Right cardiac atrium (tissue), 5 donors: Measurements from ENCODE around the gene MEGF11. TPM values are rescaled to one million over a fixed set of nuclear protein-coding genes. Genes with fewer than 3 reads are reported as not detected.

ENCODE experiments used
- ATAC-seq, 2 donors: fragments of 200-7000 bp; cut with Tn5 transposase; one replicate each; pipeline versions ENCODE4 v1.8.0 to v1.9.1; 2020; ENCODE audit warnings: moderate library complexity in 2 of 2, mild to moderate bottlenecking in 1 of 2
- DNase-seq, 3 donors: peaks; one replicate each; pipeline ENCODE4 v3.0.0-alpha.2; 2020
- H3K27ac ChIP-seq: one replicate; pipeline ENCODE4 v1.5.1; 2013; ENCODE audit warnings: mild to moderate bottlenecking, low read length, control low read depth, moderate library complexity
- H3K27me3 ChIP-seq: one replicate; pipeline ENCODE4 v1.6.1; 2013; ENCODE audit not compliant: control insufficient read depth, insufficient read depth
- H3K4me1 ChIP-seq: one replicate; pipeline ENCODE4 v1.6.1; 2013; ENCODE audit warnings: low read length; ENCODE audit not compliant: control insufficient read depth, insufficient read depth
- H3K4me3 ChIP-seq: one replicate; pipeline ENCODE4 v1.5.1; 2013; ENCODE audit warnings: low read length, control low read depth
- H3K9me3 ChIP-seq: one replicate; pipeline ENCODE4 v1.6.1; 2013; ENCODE audit warnings: low read length; ENCODE audit not compliant: control insufficient read depth
- WGBS: extraction: QIAGEN DNeasy Blood & Tissue Kit; methylation state at CpG from one replicate; pipeline ENCODE4 v1.1.7; 2013; 5-methylcytosine and 5-hydroxymethylcytosine counted together
- intact Hi-C, 4 donors: fragments of 100-400 bp; cut with DNase I; formaldehyde crosslinking; loops; one replicate each; pipeline versions ENCODE4 v1.11.0 to v1.14.0; 2022 to 2023
- polyA plus RNA-seq: library from polyadenylated mRNA; stranded (reverse); fragments of 200-250 nt; gene quantifications from one replicate; pipeline ENCODE4 v1.2.3, GENCODE V29; 2013
- total RNA-seq, 4 donors: library from RNA; stranded (reverse); fragmentation: NEBNext Ultra II Directional; extraction: Animal tissue kit (Norgen Biotek cat#: 25700); gene quantifications; one replicate each; pipeline ENCODE4 v1.2.1, GENCODE V29; 2021
- donor health status: healthy with polysubstance abuse.
- donor health status: DM: no; HTN: yes; CAD: no.
- donor health status: DM: no; HTN: no; CAD: no.
- donor health status: DM: no; HTN: yes; CAD: no; lungs with severe emphysema.
- donor health status: DM: yes; HTN: yes; CAD: no.

MEGF11 gene
- total and polyA plus RNA-seq, 5 donors, result 0.08 to 0.11 (median 0.11) TPM; not detected in 2

DNA sequence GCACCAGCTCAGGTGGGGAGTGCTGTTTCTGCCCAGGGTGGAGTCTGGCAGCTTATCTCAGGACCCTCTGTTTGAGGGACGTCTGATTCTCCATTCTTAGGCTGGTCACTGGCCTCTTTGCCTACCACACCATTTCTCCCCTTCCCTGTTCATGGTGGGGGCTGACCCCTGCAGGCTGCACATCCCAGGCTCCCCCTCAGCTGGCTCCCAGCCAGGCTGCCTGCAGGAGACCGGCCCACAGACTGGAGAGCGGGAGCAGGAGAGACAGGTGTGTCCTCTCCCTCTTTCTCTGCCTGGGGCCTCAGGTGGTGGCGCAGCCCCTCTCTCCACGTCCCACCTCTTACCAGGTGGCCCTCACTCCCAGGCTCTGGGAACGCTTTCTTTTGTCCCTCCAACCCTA, 323.4 kb downstream of the MEGF11 start:
- Histone ChIP-seq H3K9me3 (no peaks in the 10 kb centered on the region), H3K27me3 (no peaks in the 10 kb centered on the region), H3K4me1 (no peaks in the 10 kb centered on the region), H3K27ac (no peak overlapping the region), H3K4me3 (no peak overlapping the region)
- 72% methylated on average over 6 of the region's 6 CpGs for WGBS
- intact Hi-C loops, result no loop called here
- ATAC-seq (no peak), DNase-seq (no peak)

DNA sequence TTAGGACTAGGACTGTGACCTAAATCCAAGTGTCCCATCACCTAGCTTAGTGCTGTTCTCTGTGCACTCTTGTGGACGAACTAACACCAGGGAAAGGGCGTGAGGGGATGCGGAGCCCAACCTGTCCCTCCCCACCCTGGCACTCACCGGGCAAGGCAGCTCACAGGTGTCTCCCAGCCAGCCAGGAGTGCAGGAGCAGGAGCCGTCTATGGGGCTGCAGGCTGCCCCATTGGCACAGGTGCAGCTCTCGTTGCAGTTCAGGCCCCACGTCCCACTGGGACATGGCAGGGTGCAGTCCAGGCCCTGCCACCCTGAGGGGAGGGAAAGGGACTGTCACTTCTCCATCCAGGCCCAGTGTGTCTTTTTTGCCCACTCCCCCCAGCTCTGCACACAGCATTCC, 324.0 kb downstream of the MEGF11 start:
- ATAC-seq, result no peak
- Histone ChIP-seq H3K27me3 (no peaks in the 10 kb centered on the region), H3K9me3 (no peaks in the 10 kb centered on the region), H3K4me3 (no peak overlapping the region), H3K4me1 (no peaks in the 10 kb centered on the region), H3K27ac (no peak overlapping the region)
- intact Hi-C loops, result loop anchor here in 1 of 4 donors (10.0 kb wide), 1 partner anchor 345 kb away; no protein-coding TSS in a partner anchor
- DNase-seq, result no peak
- WGBS, result 90% methylated on average over 7 of the region's 7 CpGs

DNA sequence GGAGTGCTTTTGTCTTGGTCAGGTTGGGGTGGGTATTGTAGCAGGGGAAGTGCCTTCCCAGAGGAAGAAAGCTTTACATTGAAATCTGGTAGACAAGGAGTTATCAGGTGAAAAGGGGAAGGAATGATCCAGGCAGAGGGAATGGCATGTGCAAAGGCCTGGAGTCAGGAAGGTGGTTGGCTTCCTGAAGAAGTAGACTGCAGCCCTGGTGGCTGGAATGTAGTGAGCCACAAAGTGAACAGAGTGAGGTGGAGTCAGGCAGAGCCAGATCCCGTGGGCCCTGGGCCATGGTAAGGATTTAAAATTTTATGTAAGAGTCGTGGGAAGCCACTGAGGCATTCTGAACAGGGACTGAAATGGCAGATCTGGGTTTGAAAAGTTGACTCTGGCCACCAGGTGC, 326.0 kb downstream of the MEGF11 start:
- H3K4me3 ChIP-seq, result no peak overlapping the region
- H3K9me3 ChIP-seq, result no peaks in the 10 kb centered on the region
- H3K4me1 ChIP-seq, result no peaks in the 10 kb centered on the region
- H3K27me3 ChIP-seq, result no peaks in the 10 kb centered on the region
- DNase-seq, result no peak
- WGBS, result 66% methylated on average over 2 of the region's 2 CpGs
- intact Hi-C loops, result loop anchor here in 1 of 4 donors (10.0 kb wide), 1 partner anchor 347 kb away; no protein-coding TSS in a partner anchor
- no peak overlapping the region for H3K27ac ChIP-seq
- no peak for ATAC-seq

DNA sequence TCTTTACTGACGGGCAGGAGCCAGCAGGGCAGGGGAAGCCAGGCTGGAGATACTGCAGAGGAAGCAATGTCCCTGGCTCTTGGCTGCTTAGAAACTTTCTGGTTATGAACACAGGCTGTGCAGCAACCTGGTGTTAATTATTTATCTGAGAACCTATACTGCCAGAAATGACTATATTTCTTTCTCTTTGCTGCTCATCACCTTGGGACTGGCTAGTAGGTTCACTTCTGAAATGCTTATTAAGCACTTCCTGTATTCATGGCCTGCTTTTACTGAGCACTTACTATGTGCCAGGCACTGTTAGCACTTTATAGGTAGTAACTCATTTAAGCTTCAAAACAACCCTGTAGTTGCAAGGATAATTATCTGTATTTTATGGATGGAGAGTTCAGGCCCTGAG, 326.7 kb downstream of the MEGF11 start:
- Histone ChIP-seq H3K4me3 (no peak overlapping the region), H3K27me3 (no peaks in the 10 kb centered on the region), H3K27ac (no peak overlapping the region), H3K4me1 (no peaks in the 10 kb centered on the region), H3K9me3 (no peaks in the 10 kb centered on the region)
- WGBS, result 96% methylated on average over 1 of the region's 1 CpG
- no peak for DNase-seq
- no peak for ATAC-seq
- intact Hi-C loops, result loop anchor here in 1 of 4 donors (10.0 kb wide), 1 partner anchor 348 kb away; no protein-coding TSS in a partner anchor

DNA sequence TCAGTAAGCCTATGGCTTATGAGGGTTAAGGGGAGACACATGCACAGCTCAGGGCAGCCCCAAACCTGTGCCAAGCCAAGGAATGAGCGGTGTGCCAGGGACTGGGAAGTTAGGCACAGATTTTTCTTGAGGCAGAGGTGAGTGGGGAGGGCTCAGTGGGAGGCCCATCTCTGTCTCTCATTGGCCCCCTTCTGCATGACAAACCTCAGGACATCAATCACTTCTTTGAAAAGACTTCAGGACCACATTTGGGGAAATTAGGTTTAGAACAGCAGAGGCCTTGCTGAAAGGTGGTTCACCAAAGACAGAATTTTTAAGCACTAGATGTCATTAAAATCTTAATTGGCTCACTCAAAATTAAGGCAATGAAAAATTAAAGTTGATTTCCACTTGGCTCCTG, 327.1 kb downstream of the MEGF11 start:
- ATAC-seq (no peak), DNase-seq (no peak)
- WGBS, result 98% methylated on average over 1 of the region's 1 CpG
- no peak overlapping the region for H3K27ac ChIP-seq
- H3K9me3 ChIP-seq, result no peaks in the 10 kb centered on the region
- no peaks in the 10 kb centered on the region for H3K27me3 ChIP-seq
- intact Hi-C loops, result loop anchor here in 1 of 4 donors (10.0 kb wide), 1 partner anchor 348 kb away; no protein-coding TSS in a partner anchor
- no peak overlapping the region for H3K4me3 ChIP-seq
- H3K4me1 ChIP-seq, result no peaks in the 10 kb centered on the region

DNA sequence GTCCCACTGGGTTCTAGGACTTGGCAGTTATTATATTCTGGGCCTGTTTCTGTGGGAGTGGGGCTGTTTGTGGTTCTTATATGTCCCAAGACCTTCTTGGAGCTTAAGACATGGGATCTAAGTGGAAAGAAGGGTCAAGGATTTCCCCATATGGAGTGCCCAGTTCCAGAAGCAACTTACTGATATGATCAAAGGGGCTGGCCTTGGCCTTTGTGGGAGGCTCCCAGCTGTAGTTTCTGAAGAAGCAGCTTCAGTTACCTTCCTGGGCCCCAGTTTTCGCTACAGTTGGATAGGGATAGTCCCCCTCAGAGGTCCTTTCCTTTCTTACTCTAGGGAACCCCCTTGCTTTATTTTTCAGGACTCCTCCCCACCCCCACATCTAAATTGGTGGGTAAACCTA, 328.2 kb downstream of the MEGF11 start:
- no peak for ATAC-seq
- no peaks in the 10 kb centered on the region for H3K4me1 ChIP-seq
- 97% methylated on average over 1 of the region's 1 CpG for WGBS
- no peak overlapping the region for H3K4me3 ChIP-seq
- H3K9me3 ChIP-seq, result no peaks in the 10 kb centered on the region
- intact Hi-C loops, result loop anchor here in 1 of 4 donors (10.0 kb wide), 1 partner anchor 349 kb away; no protein-coding TSS in a partner anchor
- no peak overlapping the region for H3K27ac ChIP-seq
- no peaks in the 10 kb centered on the region for H3K27me3 ChIP-seq
- DNase-seq, result no peak

DNA sequence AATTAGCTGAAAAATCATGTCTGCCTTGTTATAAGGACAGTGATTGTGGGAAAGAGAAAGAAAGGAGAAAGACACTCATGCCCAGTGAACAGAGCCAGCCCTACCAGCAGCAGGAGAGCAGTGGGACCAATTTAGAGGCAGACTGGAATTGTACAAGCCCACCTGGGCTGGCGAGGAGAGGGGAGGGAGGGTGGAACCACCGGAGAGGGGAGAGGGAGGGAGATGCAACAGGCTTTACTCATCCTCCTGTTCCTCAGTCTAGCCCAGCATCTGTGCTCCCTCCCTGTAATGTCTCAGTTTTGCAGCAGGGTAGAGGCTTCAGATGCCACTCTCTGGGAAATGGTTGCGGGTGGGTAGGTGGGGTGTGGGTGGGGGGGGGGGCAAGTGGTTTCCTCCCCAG, 329.5 kb downstream of the MEGF11 start:
- ATAC-seq (no peak), DNase-seq (no peak)
- intact Hi-C loops, result loop anchor here in 1 of 4 donors (10.0 kb wide), 1 partner anchor 351 kb away; no protein-coding TSS in a partner anchor

DNA sequence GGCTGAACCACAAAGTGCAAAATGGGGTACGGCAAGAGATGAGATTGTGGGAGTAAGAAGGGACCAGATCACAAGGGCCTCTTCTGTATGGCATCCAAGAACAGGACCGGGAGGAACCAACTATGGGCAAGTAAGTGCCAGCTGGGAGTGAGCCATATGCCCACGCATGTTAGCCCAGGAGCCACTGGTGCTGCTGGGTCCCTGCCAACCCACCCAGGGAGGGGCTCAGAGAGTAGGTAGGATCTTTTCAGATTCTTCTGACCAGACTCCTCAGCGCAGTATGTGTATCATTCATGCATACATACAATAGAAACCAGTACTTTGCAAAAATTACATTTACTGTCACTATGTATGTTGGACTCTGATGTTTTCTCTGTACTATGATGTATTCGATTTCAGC, 330.3 kb downstream of the MEGF11 start:
- H3K27me3 ChIP-seq, result no peaks in the 10 kb centered on the region
- no peak overlapping the region for H3K27ac ChIP-seq
- no peak for ATAC-seq
- 79% methylated on average over 5 of the region's 5 CpGs for WGBS
- no peak for DNase-seq
- no peak overlapping the region for H3K4me3 ChIP-seq
- H3K9me3 ChIP-seq, result no peaks in the 10 kb centered on the region
- peaks cover 2% of the 10 kb centered on the region for H3K4me1 ChIP-seq
- intact Hi-C loops, result loop anchor here in 1 of 4 donors (10.0 kb wide), 1 partner anchor 352 kb away; no protein-coding TSS in a partner anchor

More for the DNA sequence above, 329.5 kb downstream of the MEGF11 start:
- Histone ChIP-seq H3K4me3 (no peak overlapping the region), H3K9me3 (no peaks in the 10 kb centered on the region), H3K27ac (no peak overlapping the region), H3K4me1 (peaks cover 2% of the 10 kb centered on the region), H3K27me3 (no peaks in the 10 kb centered on the region)
- 83% methylated on average over 3 of the region's 3 CpGs for WGBS

DNA sequence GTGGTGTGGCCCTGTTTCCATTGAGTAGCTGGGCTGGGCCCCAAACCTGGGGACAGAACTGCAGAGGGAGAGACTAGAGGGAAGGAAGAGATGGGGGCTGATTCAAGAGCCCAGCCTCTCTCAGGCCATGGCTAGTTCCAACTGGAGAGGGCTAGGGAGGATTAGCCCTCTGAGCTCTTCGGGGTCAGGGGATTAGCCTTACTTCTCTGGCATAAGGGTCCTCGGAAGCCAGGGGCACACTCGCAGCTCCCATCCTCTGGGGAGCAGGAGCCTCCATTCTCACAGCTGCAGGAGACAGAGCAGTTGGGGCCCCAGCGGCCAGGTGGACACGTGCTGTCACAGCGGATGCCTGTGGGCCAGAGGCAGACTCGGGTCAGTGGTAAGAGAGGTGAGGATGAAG, 330.9 kb downstream of the MEGF11 start:
- peaks cover 2% of the 10 kb centered on the region for H3K4me1 ChIP-seq
- intact Hi-C loops, result loop anchor here in 1 of 4 donors (10.0 kb wide), 1 partner anchor 352 kb away; no protein-coding TSS in a partner anchor
- H3K27ac ChIP-seq, result no peak overlapping the region
- no peaks in the 10 kb centered on the region for H3K9me3 ChIP-seq
- DNase-seq (no peak), ATAC-seq (no peak)
- H3K4me3 ChIP-seq, result no peak overlapping the region
- no peaks in the 10 kb centered on the region for H3K27me3 ChIP-seq
- 89% methylated on average over 7 of the region's 7 CpGs for WGBS

DNA sequence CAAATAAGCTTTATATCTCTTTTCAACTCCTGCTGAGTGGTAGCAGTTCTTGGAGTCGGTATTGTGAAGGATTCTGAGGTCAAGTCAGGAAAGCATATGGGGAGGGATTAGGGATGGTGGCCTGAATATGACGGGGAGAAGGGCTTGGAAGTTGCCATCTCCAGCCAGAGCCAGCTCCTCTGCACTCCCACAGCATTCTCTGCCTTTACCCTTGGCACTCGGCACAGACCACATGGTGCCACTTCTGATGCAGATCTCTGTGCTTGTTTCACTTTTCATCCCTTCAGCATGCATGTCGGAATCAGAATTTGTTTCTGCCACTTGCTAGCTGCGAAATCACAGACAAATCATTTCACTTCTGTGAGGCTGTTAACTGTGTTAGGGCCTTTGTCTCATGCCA, 331.8 kb downstream of the MEGF11 start:
- Histone ChIP-seq H3K4me3 (no peak overlapping the region), H3K4me1 (peaks cover 2% of the 10 kb centered on the region), H3K27me3 (no peaks in the 10 kb centered on the region), H3K27ac (no peak overlapping the region), H3K9me3 (no peaks in the 10 kb centered on the region)
- no peak for ATAC-seq
- intact Hi-C loops, result loop anchor here in 1 of 4 donors (10.0 kb wide), 1 partner anchor 353 kb away; no protein-coding TSS in a partner anchor
- 72% methylated on average over 5 of the region's 5 CpGs for WGBS
- no peak for DNase-seq

DNA sequence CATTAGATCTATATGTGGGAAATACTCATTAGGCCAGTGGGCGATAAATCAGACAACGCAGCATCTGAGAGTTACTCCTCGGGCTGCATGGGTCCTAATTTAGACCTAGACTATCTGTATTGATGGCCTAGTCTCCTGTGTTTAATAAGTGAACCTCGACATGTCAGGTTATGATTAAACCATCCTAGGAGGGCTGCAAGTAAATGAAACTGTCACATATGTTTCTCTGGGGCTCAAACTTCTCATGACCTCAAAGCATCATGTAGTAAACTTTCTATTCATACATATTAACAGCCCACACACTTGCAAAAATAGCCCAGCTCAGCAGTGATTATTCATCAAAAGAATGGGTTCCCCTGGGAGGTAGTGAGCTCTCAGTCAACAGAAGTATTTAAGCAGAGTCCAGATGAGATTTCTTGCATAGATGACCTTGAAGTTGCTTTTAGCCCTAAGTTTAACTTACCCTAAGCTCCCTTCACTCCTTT, 332.7 kb downstream of the MEGF11 start:
- H3K4me1 ChIP-seq, result peaks cover 2% of the 10 kb centered on the region
- H3K9me3 ChIP-seq, result no peaks in the 10 kb centered on the region
- no peaks in the 10 kb centered on the region for H3K27me3 ChIP-seq
- no peak overlapping the region for H3K4me3 ChIP-seq
- no peak overlapping the region for H3K27ac ChIP-seq
- DNase-seq (no peak), ATAC-seq (no peak)
- intact Hi-C loops, result loop anchor here in 1 of 4 donors (10.0 kb wide), 1 partner anchor 354 kb away; no protein-coding TSS in a partner anchor
- 81% methylated on average over 4 of the region's 4 CpGs for WGBS
